ENCODE results near the gene ARRDC1. TPM values are rescaled to one million over a fixed set of nuclear protein-coding genes. Genes with fewer than 3 reads are reported as not detected.

ARRDC1 gene
- total and polyA plus RNA-seq, 9 of the 15 experiments (the other 6 are each of a cell fraction or from before 2014, with no cell fraction given): 0.21 to 45.3 (median 18.6) TPM

DNA sequence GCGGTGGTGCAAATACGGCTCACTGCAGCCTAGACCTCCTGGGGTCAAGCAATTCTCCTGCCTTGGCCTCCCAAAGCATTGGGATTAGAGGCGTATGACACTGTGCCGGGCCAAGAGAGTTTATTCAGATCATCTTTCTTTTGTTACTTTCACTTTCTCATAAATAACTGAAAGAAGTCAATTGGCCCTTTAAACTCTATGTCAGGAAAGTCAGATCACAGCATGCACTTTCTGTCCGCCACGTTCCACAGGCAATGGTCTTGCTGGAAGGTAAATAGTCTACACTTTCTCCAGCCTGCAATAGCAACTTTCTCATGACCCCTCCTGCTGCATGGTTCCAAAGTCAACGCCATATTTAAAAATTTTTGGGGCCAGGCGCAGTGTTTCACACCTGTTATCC lies 6.5 kb upstream of the ARRDC1 start:
- no TSS peak for BruUV-seq (replicated peaks)
- H3K4me3 ChIP-seq: no peak overlapping the region
- no peaks in the 10 kb centered on the region for H3K79me2 ChIP-seq (ENCODE audit: control insufficient read depth, insufficient read depth, low read length)
- no peaks in the 10 kb centered on the region for H3K36me3 ChIP-seq (ENCODE audit: control insufficient read depth, insufficient read depth, low read length)
- ATAC-seq: no peak
- no peaks in the 10 kb centered on the region for H3K9me1 ChIP-seq (ENCODE audit: control insufficient read depth, insufficient read depth, low read length)
- H3K27ac ChIP-seq (ENCODE audit: extremely low read depth, low read depth, low read length): no peak overlapping the region
- peak overlapping the region; percentile 53; the same call in 1 of the 2 replicates for H2AFZ ChIP-seq (ENCODE audit: low read depth, low read length)
- 55% methylated on average over 8 of the region's 8 CpGs for WGBS (ENCODE audit: insufficient coverage, low coverage, missing lambda C conversion rate)
- no peaks in the 10 kb centered on the region for H3K9me3 ChIP-seq (replicated peaks; ENCODE audit: control insufficient read depth, insufficient read depth, low read depth, low read length)
- FAIRE-seq: no peak
- no peaks in the 10 kb centered on the region for H4K20me1 ChIP-seq (replicated peaks; ENCODE audit: control insufficient read depth, insufficient read depth, low read length)
- H3K27me3 ChIP-seq (ENCODE audit: control insufficient read depth in 2 of 2, insufficient read depth in 2 of 2, low read length in 2 of 2): no peaks in the 10 kb centered on the region
- in situ Hi-C loops (cut with MboI): no loop called here
- 0 out of 2 replicates have a peak overlapping the region, but pooled peaks have one; percentile 7 for H3K4me2 ChIP-seq (ENCODE audit: insufficient read depth, low read length)
- H3K9ac ChIP-seq (ENCODE audit: insufficient read depth in 1 of 2, low read depth in 2 of 2, low read length in 2 of 2): peak overlapping the region in 1 of 2 experiments; percentile 49; a peak in 1 of 4 replicates
- no peak for TF ChIP-seq ZNF507 (tag; conservative IDR thresholded peaks at IDR 0.05)
- no peak for TF ChIP-seq RBM34 (IDR thresholded peaks at IDR 0.05; ENCODE audit: borderline replicate concordance, insufficient read depth, low read length)
- no peak for TF ChIP-seq SLC30A9 (CRISPR knock-in tag; IDR thresholded peaks at IDR 0.05)
- no peak for TF ChIP-seq NFRKB (IDR thresholded peaks at IDR 0.05; ENCODE audit: low read depth)
- no peak for TF ChIP-seq HLTF (IDR thresholded peaks at IDR 0.05)
- no peak for TF ChIP-seq ATF4 (CRISPR knock-in tag; IDR thresholded peaks at IDR 0.05)
- TF ChIP-seq E2F1 (CRISPR knock-in tag; IDR thresholded peaks at IDR 0.05): no peak
- H3K4me1 ChIP-seq (replicated peaks in 1 of 2; ENCODE audit: control insufficient read depth in 2 of 2, insufficient read depth in 2 of 2, low read length in 2 of 2): peaks cover 8 to 10% of the 10 kb centered on the region in 2 experiments; a peak in 4 of 5 replicates
- POLR2A ChIA-PET: interaction anchor here (0.6 to 1.2 kb wide), 4 partner anchors 11 to 724 kb away, joined by 3 to 4 read pairs (median 3); no protein-coding TSS in a partner anchor
- DNase-seq (ENCODE audit: extremely low read depth in 1 of 4, low spot score in 3 of 4): no peak
- CTCF ChIA-PET (ENCODE audit: low intra/inter-chr PET ratio): no interaction called here
- intact Hi-C loops (cut with micrococcal nuclease): no loop called here

Measured in K562 (cell line).